Measurements from ENCODE around the gene BAZ2A. TPM values are rescaled to one million over a fixed set of nuclear protein-coding genes. Genes with fewer than 3 reads are reported as not detected.

The BAZ2A gene
- total RNA-seq, 5 donors from 2014 or later (not counting 1 experiment from before 2014, with no cell fraction given), result 149 to 257 (median 172) TPM

Other genes starting within 250 kb of the BAZ2A start
- gene TIMELESS, start 180.9 kb downstream of the BAZ2A start, total RNA-seq, result 1 to 10 TPM; 5.0 to 7.5 (median 6.4) TPM
- gene MIP, start 175.7 kb downstream of the BAZ2A start, total RNA-seq, result not detected
- 1 to 10 TPM; 4.7 to 7.3 (median 5.5) TPM for gene SPRYD4, start 161.7 kb downstream of the BAZ2A start, total RNA-seq
- 10 to 100 TPM in 1 of 5 donors, 1 to 10 TPM in 4; 2.9 to 10.1 (median 6.9) TPM for gene GLS2, start 142.2 kb downstream of the BAZ2A start, total RNA-seq
- 1 to 10 TPM in 4 of 5 donors, under 1 TPM in 1; 0.99 to 8.3 (median 4.1) TPM for gene RBMS2, start 108.5 kb downstream of the BAZ2A start, total RNA-seq
- gene ATP5F1B, start 15.7 kb upstream of the BAZ2A start, total RNA-seq, result 100 to 1,000 TPM; 252 to 290 (median 283) TPM
- 100 to 1,000 TPM; 121 to 155 (median 145) TPM for gene PTGES3, start 58.0 kb upstream of the BAZ2A start, total RNA-seq
- gene NACA, start 95.0 kb upstream of the BAZ2A start, total RNA-seq, result 1,000 to 10,000 TPM; 1,098 to 1,258 (median 1,167) TPM
- gene PRIM1, start 122.0 kb upstream of the BAZ2A start, total RNA-seq, result 10 to 100 TPM; 17.3 to 25.2 (median 22.2) TPM
- gene HSD17B6, start 133.0 kb upstream of the BAZ2A start, total RNA-seq, result 1 to 10 TPM in 3 of 5 donors, under 1 TPM in 2; 0.40 to 1.8 (median 1.1) TPM